ENCODE results near the gene CEBPA.

CEBPA gene

DNA sequence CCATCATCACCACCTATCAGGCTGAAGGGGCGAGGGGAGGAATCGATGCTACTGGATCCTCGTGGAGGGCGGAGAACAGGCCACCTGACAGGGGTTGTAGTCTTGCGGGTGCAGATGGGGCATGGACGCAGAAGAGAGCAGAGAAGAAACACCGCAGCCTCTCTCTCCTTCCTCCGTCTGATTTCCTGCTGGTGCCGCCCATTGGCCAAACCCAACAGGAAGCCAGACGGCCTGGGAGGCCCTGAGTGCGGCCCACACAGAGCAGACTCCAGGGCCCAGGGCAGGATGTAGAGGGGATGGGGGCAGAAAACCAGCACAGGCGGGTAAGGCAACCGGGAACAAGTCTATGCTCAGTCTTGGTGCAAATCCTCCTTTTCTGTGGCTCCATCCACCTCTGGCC is 15.4 kb downstream of the CEBPA start:
- FAIRE-seq: no peak

DNA sequence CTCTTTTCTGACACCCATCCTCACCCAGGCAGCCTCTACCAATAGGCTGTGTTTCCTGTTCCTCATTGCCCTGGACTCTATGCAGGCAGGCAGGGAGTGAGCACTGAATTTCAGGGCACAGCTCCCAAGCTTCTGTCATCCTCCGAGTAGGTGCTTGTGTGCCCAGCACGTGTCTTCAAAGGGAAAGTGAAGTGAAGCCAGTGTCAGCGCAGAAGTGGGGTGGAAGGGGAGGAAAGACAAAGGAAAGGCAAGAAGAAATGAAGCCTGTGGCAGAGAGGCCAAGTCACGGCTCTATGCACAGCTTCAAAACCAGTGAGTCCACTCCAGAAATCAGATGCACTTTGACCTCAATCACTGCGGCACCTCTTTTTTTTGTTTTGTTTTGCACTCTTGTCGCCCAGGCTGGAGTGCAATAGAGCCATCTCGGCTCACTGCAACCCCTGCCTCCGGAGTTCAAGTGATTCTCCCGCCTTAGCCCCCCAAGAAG is 16.9 kb downstream of the CEBPA start:
- no peak for FAIRE-seq

DNA sequence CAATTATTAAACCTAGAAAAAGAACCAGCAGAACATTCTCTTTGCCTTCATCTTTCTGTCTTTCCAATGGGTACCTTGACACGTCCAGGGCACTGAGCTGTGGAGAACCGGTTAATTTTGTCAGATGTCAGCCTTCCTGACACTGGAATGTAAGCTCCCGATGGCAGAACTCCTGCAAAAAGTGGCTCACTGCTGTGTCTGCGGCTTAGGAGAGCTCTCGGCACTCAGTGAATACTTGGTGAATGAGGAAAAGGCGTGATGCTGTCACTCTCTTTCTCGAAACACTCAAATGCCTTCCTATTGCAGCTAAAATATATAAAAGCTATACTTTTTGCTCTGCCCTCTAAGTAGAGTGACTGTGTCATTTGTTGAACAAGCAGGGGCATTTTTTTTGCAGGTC is 17.6 kb downstream of the CEBPA start:
- FAIRE-seq: no peak

DNA sequence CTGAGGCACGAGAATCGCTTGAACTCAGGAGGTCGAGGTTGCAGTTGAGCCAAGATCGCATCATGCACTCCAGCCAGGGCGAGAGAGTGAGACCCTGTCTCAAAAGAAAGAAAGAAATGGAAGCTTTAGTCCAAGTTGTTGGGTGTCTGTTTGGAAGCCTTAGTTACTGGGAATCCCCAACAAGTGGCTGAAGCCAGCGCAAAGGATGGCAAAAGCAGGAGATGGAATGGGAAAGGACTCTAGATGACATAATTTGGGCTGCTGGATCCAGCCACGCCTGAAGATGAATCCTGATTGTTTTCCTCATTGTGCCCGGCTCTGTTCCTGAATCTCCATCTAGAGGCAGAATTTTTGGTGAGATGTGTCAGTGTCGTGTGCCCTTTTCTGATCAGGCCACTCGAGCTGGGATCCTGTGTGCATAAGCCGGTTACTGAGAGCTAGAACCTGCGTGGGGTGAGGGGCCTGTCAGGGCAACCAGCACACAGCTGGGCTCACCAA is 18.1 kb downstream of the CEBPA start:
- no peak for FAIRE-seq

DNA sequence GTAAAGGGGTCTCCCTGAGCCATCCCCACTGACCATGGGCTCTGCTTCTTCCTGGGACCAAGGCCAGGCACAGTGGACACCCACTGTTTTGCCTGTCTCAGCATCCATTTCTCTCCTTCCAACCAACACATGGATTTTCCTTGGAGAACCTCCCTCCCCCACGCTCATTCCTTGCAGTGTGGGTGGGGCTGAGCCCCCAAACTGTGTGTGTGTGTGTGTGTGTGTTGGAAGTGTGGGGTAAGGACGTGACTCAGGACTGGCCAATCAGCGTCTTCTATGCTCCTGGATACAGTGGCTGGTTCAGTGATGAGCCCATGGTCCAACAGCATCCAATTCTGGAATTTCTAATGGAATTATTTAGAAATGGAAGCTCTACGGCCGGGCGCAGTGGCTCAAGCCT is 18.7 kb downstream of the CEBPA start:
- no peak for FAIRE-seq

DNA sequence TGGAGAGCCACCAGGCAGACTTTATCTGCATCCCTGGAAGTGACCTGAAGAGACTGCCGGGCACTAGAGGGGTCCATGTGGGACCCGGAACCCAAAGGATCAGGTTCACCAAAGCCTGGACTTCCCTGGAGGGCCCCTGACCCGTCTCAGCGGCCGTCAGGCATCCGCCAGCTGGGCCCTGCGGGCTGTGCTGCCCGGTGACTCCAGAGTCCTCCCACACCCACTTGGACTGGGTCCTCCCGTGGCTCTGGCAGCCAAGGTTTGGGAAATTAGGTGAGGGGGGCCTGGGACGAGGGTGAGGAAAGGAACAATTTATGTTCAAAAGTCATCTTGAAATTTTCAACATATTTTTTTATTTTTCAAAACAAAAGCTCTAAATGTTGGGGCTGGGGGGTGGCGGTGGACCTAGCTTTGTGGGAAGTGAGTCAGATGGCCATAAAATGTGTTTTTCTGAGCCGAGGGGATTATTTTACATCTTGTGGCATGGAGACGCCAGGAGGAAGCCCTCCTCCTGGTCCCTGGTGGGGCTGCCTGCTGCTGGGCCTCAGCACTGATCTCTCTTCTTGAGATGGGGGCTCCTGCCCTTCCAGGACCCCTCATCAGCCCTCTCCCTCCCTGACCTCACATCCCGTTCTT is 20.2 kb downstream of the CEBPA start:
- FAIRE-seq: no peak

- no peak for FAIRE-seq
These were observed 20.9 kb downstream of the CEBPA start for GRCh38 chr19:33281296-33281926.

GRCh38 chr19:33280351-33280921 is 21.9 kb downstream of the CEBPA start:
- no peak for FAIRE-seq

- FAIRE-seq: no peak
These were observed 22.6 kb downstream of the CEBPA start for GRCh38 chr19:33279430-33280350.

DNA sequence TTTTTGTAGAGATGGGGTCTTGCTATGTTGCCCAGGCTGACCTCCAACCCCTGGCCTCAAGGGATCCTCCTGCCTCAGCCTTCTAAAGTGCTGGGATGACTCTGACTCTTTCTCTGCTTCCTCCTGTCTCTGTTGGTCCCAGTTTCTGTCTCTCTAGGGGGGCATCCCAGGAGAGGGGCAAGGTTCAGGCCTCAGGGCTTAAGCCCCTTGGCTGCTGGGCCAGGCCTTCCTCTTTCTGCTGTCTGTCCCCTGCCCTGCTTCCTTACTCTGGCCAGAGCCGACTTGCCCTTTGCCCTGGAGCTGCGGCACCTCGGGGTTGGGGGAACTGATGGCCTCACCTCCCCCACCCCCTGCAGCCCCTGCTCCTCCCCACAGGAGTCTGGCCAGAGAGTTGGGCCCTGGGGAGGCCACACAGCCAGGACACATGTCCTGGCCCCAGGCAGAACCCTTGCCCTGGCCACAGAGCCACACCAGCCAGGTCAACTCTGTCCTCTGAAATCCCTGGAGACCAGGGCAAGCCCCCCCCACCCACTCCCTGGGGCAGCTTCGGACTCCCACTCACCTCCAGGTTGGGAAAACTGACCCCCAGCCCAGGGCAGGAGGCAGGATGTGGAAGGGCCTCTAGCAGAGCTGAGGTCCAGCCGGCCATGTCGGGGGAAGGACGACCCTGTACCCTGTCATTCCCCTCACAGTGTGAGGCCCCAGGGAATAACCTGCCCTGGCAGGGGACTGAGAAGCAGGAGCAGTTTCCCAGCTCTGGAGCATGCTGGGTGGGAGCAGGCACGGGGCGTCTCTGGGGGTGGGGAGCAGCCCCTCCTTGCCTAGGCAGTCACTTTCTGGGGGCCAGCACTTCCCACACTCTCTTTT is 23.7 kb downstream of the CEBPA start:
- FAIRE-seq: no peak

GRCh38 chr19:33278023-33278402 is 24.3 kb downstream of the CEBPA start:
- no peak for FAIRE-seq

- FAIRE-seq: no peak
These were observed 24.9 kb downstream of the CEBPA start for GRCh38 chr19:33277434-33277833.

GRCh38 chr19:33275933-33276619 is 26.3 kb downstream of the CEBPA start:
- no peak for FAIRE-seq

DNA sequence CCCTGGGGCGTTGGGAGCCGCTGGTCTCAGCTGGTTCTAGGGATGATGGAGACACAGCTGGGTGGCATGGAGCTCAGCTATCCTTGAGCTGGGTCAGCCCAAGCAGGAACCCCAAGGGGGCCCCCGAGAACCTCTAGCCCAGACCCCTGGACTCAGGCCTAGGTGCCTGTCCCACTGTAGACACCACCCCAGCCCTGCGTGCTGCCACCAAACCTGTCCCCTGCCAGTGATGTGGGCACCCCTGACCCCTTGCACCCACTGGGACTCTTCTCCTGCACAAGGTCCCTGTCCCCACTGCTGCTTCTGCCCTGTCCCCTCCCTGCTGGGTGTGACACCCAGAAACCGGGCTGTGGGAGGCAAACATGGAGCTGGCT is 26.8 kb downstream of the CEBPA start:
- no peak for FAIRE-seq

GRCh38 chr19:33274663-33275558 is 27.4 kb downstream of the CEBPA start:
- FAIRE-seq: no peak

DNA sequence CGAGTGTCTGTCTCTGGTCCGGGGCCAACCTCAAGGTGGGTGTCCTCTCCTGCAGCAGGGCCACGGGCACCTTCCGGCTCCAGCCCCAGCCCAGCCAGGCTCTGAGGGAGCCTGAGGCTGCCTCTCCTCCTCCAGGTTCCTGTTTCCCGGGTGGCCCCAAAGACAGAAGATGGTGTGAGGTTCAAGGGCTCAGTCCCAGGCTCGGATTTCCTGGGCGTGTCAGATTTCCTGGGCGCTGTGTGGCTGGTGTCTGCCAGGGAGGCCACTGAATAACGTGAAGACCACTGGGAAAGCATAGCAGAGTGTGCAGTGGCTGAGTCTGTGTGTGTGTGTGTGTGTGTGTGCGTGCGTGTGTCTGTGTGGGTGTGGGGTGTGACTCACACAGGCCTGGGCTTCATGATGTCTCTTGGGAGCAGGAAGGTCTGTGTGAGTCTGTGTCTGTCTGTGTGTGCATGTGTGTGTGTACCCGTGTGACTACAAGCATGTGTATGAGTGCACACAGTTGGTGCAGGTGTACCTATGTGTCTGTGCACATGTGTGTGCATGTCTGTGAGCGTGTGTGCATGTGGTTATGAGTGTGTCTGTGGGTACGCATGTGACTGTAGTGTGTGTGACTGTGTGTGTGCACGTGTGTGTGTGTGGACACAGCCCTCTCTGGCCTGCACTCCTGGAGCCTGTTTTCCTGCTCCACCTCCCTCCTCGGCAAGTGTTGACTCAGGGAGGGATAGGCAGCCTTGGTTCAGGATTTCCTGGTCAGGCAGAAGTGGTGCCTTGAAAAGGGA is 28.3 kb downstream of the CEBPA start:
- no peak for FAIRE-seq

DNA sequence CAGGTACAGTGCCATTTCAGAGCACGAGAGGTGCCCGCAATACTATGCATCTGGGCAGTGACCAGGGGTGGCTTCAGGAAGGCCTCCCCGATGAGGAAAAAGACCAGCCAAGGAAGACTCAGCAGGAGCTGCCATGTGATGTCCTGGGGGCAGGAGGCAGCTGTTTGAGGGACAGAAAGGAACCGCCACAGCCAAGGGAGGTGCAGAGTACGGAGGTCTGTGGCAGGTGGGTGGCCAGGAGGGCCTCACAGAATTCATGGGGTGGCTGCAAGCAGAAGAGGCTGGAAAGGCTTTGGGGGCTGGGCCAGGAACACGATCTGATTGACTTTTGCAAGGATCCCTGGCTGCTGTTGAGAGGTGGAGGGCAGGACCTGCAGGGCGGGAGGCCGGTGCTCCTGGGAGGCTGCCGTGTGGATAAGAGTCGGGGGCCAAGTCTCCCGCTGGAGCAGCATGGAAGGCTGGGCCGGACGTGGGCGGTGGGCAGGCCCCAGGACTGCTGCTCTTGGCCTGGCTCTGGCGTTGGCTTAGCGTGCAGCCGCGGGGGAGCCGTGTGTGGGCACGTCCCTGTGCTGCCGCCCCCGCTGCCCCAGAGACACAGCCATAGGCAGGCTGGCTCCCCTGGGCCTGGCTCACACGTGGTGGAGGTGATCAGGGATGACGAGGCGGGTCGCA is 29.1 kb downstream of the CEBPA start:
- no peak for FAIRE-seq

GRCh38 chr19:33271246-33272021 is 30.9 kb downstream of the CEBPA start:
- FAIRE-seq: no peak
